Neural progenitor cell (in vitro differentiated cells): ENCODE data around the gene SLC46A1. TPM values are rescaled to one million over a fixed set of nuclear protein-coding genes. Genes with fewer than 3 reads are reported as not detected.

Experiments
- DNase-seq: peaks from one replicate; pipeline ENCODE4 v3.0.0-alpha.2; 2016; ENCODE audit warnings: low spot score
- H2AFZ ChIP-seq: fragments of 200-600 bp; sonication (generic); replicated peaks from 2 replicates; pipeline ENCODE4 v1.6.1; 2016; ENCODE audit warnings: antibody characterized with exemption
- H3F3A ChIP-seq: fragments of 200-600 bp; sonication (generic); 2 replicates; pipeline ENCODE4 v1.6.1; 2016; ENCODE audit warnings: antibody characterized with exemption, low read depth
- H3K27ac ChIP-seq: fragments of 200-600 bp; sonication (generic); 2 replicates; pipeline ENCODE4 v1.5.1; 2016; ENCODE audit warnings: mild to moderate bottlenecking
- H3K27me3 ChIP-seq: fragments of 200-600 bp; sonication (generic); 2 replicates; pipeline ENCODE4 v1.6.1; 2016; ENCODE audit warnings: mild to moderate bottlenecking, moderate library complexity
- H3K36me3 ChIP-seq: fragments of 200-600 bp; sonication (generic); 2 replicates; pipeline ENCODE4 v1.5.1; 2016
- H3K4me1 ChIP-seq: fragments of 200-600 bp; sonication (generic); 2 replicates; pipeline ENCODE4 v1.6.1; 2016; ENCODE audit warnings: mixed run types
- H3K4me2 ChIP-seq: fragments of 200-600 bp; sonication (generic); 2 replicates; pipeline ENCODE4 v1.6.1; 2016
- H3K4me3 ChIP-seq: fragments of 200-600 bp; sonication (generic); 2 replicates; pipeline ENCODE4 v1.5.1; 2016
- H3K79me2 ChIP-seq: fragments of 200-600 bp; sonication (generic); 2 replicates; pipeline ENCODE4 v1.6.1; 2016; ENCODE audit warnings: low read depth
- H3K9ac ChIP-seq: fragments of 200-600 bp; sonication (generic); 2 replicates; pipeline ENCODE4 v1.6.1; 2016
- H3K9me3 ChIP-seq: fragments of 200-600 bp; sonication (generic); 2 replicates; pipeline ENCODE4 v1.5.1; 2016; ENCODE audit warnings: low read depth
- H4K20me1 ChIP-seq: fragments of 200-600 bp; sonication (generic); 2 replicates; pipeline ENCODE4 v1.6.1; 2016; ENCODE audit warnings: low read depth
- H3K27ac Mint-ChIP-seq: 3 replicates; pipeline ENCODE4 v1.8.0; 2021; ENCODE audit warnings: mixed read lengths
- H3K27me3 Mint-ChIP-seq: 2 replicates; pipeline ENCODE4 v1.8.0; 2022; ENCODE audit warnings: low read depth, mild to moderate bottlenecking, inconsistent platforms, moderate library complexity, mixed read lengths; ENCODE audit not compliant: insufficient read depth
- H3K36me3 Mint-ChIP-seq: 3 replicates; pipeline ENCODE4 v1.8.0; 2021; ENCODE audit warnings: mixed read lengths
- H3K4me1 Mint-ChIP-seq: 3 replicates; pipeline ENCODE4 v1.8.0; 2021; ENCODE audit warnings: mixed read lengths
- H3K4me3 Mint-ChIP-seq: 3 replicates; pipeline ENCODE4 v1.8.0; 2021; ENCODE audit warnings: mild to moderate bottlenecking, moderate library complexity, mixed read lengths
- H3K9me3 Mint-ChIP-seq: 3 replicates; pipeline ENCODE4 v1.8.0; 2020; ENCODE audit warnings: mixed read lengths
- EZH2 ChIP-seq: fragments of 200-600 bp; sonication (generic); IDR thresholded peaks from 2 replicates; pipeline ENCODE4 v1.6.1; 2017; ENCODE audit warnings: antibody characterized with exemption, mild to moderate bottlenecking, moderate library complexity
- EZH2phosphoT487 ChIP-seq: fragments of 200-600 bp; sonication (generic); IDR thresholded peaks from 2 replicates; pipeline ENCODE4 v1.6.1; 2017; ENCODE audit warnings: antibody characterized with exemption
- total RNA-seq: library from RNA; depleted of rRNA; stranded (reverse); fragments of >200 nt; gene quantifications from 2 replicates; pipeline ENCODE4 v1.2.3, GENCODE V29; 2015; ENCODE audit warnings: low replicate concordance
- TF ChIP-seq, protein P1 (sequence below): fragments of 200-600 bp; sonication (generic); IDR thresholded peaks from 2 replicates; pipeline ENCODE4 v1.5.1; 2017; ENCODE audit warnings: antibody characterized with exemption, mild to moderate bottlenecking

Gene SLC46A1
- total RNA-seq, 1 donor from 2014 or later: 2.4 TPM

DNA sequence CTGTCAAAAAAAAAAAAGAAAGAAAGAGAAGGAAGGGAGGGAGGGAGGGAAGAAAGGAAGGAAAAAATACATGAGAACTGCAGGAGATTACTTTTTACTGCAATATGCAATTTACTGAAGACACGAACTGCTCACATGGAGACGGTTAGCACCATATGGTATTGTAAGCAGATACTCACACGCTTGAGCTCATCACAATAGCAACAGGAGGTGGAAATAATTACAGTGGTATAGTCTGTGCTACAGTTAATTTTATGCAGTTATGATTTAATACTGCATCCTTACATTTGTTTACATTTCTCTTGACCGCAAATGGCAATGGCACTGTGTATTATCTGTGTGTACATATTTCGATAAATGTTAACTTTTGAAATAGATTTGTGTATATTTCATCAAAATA lies 21.4 kb upstream of the SLC46A1 start:
- Histone ChIP-seq H3K79me2 (no peaks in the 10 kb centered on the region), H3K9ac (no peak overlapping the region), H3K4me2 (no peak overlapping the region), H3K36me3 (no peaks in the 10 kb centered on the region), H3K27me3 (peaks cover 7% of the 10 kb centered on the region), H3K27ac (no peak overlapping the region), H3K4me1 (no peaks in the 10 kb centered on the region), H4K20me1 (no peaks in the 10 kb centered on the region), H3F3A (no peaks in the 10 kb centered on the region), H2AFZ (no peak overlapping the region), H3K9me3 (no peaks in the 10 kb centered on the region), H3K4me3 (no peak overlapping the region)
- Mint-ChIP-seq H3K27ac (no peak overlapping the region), H3K4me1 (peaks cover 10% of the 10 kb centered on the region), H3K9me3 (no peaks in the 10 kb centered on the region), H3K36me3 (no peaks in the 10 kb centered on the region), H3K4me3 (no peak overlapping the region), H3K27me3 (no peaks in the 10 kb centered on the region)
- TF ChIP-seq EZH2phosphoT487: no peak
- no peak for TF ChIP-seq EZH2
- TF ChIP-seq, protein P1, sequence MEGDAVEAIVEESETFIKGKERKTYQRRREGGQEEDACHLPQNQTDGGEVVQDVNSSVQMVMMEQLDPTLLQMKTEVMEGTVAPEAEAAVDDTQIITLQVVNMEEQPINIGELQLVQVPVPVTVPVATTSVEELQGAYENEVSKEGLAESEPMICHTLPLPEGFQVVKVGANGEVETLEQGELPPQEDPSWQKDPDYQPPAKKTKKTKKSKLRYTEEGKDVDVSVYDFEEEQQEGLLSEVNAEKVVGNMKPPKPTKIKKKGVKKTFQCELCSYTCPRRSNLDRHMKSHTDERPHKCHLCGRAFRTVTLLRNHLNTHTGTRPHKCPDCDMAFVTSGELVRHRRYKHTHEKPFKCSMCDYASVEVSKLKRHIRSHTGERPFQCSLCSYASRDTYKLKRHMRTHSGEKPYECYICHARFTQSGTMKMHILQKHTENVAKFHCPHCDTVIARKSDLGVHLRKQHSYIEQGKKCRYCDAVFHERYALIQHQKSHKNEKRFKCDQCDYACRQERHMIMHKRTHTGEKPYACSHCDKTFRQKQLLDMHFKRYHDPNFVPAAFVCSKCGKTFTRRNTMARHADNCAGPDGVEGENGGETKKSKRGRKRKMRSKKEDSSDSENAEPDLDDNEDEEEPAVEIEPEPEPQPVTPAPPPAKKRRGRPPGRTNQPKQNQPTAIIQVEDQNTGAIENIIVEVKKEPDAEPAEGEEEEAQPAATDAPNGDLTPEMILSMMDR: no peak
- no peak for DNase-seq

DNA sequence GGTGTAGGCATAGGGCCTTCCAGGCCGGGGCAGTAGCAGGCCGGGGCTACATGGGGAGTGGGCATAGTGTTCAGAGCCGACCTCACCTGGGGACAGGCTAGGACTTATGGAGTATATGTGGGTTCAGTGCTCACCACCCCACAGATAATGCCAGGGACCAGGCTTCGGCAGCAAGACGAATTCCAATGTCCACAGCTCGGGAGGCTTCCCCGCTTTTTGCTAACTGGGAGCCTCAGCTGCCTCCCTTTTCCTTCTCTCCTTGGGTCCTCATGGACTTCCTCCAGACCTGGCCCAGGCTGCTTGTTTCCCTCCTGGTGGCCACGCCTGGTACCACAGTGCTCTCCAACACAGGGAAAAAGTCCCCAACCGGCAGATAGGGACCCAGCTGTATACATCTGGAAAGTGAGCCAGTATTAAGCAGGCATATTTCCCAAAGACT lies 20.1 kb upstream of the SLC46A1 start:
- no peaks in the 10 kb centered on the region for H3K36me3 ChIP-seq
- peak; percentile 54 for DNase-seq
- H3K27me3 Mint-ChIP-seq: no peaks in the 10 kb centered on the region
- H3K79me2 ChIP-seq: no peaks in the 10 kb centered on the region
- no peak overlapping the region for H3K27ac Mint-ChIP-seq
- H3K4me1 Mint-ChIP-seq: peaks cover 10% of the 10 kb centered on the region
- H4K20me1 ChIP-seq: no peaks in the 10 kb centered on the region
- no peak overlapping the region for H3K4me2 ChIP-seq
- H3K9ac ChIP-seq: no peak overlapping the region
- no peaks in the 10 kb centered on the region for H3K9me3 ChIP-seq
- no peaks in the 10 kb centered on the region for H3K4me1 ChIP-seq
- no peak overlapping the region for H2AFZ ChIP-seq
- H3K9me3 Mint-ChIP-seq: no peaks in the 10 kb centered on the region
- no peak overlapping the region for H3K4me3 ChIP-seq
- H3K36me3 Mint-ChIP-seq: no peaks in the 10 kb centered on the region
- H3K27ac ChIP-seq: no peak overlapping the region
- TF ChIP-seq, protein P1: peak; percentile 57
- TF ChIP-seq EZH2phosphoT487: no peak
- H3K27me3 ChIP-seq: no peaks in the 10 kb centered on the region
- H3K4me3 Mint-ChIP-seq: no peak overlapping the region
- no peaks in the 10 kb centered on the region for H3F3A ChIP-seq

DNA sequence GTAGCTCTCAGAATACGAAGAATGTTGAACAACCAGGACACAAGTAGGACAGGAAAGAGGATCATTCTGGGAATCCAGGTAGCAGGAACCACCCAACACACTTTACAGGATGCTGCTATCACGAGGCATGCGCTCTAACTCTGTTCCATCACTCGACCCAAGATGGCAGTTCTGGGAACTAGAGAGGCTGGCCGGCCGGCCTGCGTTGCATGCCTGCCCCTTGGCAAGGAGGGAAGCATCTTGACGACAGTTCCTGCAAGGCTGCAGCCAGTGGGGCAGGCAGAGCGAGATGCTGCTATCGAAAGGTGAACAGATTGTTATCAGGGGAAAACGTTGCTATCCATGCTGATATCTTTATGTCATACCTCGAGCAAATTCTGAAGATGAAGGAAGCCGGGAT lies 19.2 kb upstream of the SLC46A1 start:
- H3K4me1 Mint-ChIP-seq: peaks cover 10% of the 10 kb centered on the region
- H3K36me3 Mint-ChIP-seq: no peaks in the 10 kb centered on the region
- Histone ChIP-seq H3K36me3 (no peaks in the 10 kb centered on the region), H3K79me2 (no peaks in the 10 kb centered on the region), H4K20me1 (no peaks in the 10 kb centered on the region), H3K4me1 (no peaks in the 10 kb centered on the region), H3K4me3 (no peak overlapping the region), H3F3A (no peaks in the 10 kb centered on the region), H2AFZ (no peak overlapping the region), H3K27me3 (peaks cover 3% of the 10 kb centered on the region), H3K9ac (no peak overlapping the region), H3K27ac (no peak overlapping the region), H3K9me3 (no peaks in the 10 kb centered on the region), H3K4me2 (no peak overlapping the region)
- H3K27ac Mint-ChIP-seq: no peak overlapping the region
- no peak overlapping the region for H3K4me3 Mint-ChIP-seq
- H3K9me3 Mint-ChIP-seq: no peaks in the 10 kb centered on the region
- no peak for DNase-seq
- H3K27me3 Mint-ChIP-seq: no peaks in the 10 kb centered on the region
- TF ChIP-seq, protein P1: no peak
- TF ChIP-seq EZH2 (no peak), EZH2phosphoT487 (no peak)
